Medulla oblongata (tissue), 1 donor: ENCODE results near the gene RRAD.

Source experiments
- DNase-seq: peaks from one replicate; pipeline ENCODE4 v3.0.0-alpha.2; 2015; ENCODE audit errors: extremely low spot score

The RRAD gene

GRCh38 chr16:66917741-66918140 lies 7.6 kb downstream of the RRAD start:
- no peak for DNase-seq

GRCh38 chr16:66916518-66916917 lies 8.8 kb downstream of the RRAD start:
- DNase-seq, result no peak

GRCh38 chr16:66915041-66915440 lies 10.3 kb downstream of the RRAD start:
- DNase-seq, result no peak

GRCh38 chr16:66914541-66914940 lies 10.8 kb downstream of the RRAD start:
- DNase-seq, result no peak

GRCh38 chr16:66913711-66914110 lies 11.6 kb downstream of the RRAD start:
- no peak for DNase-seq

- DNase-seq, result no peak
Observed at GRCh38 chr16:66913081-66913480, 12.3 kb downstream of the RRAD start.

GRCh38 chr16:66911801-66912200 lies 13.5 kb downstream of the RRAD start:
- no peak for DNase-seq

GRCh38 chr16:66911112-66911511 lies 14.2 kb downstream of the RRAD start:
- no peak for DNase-seq

GRCh38 chr16:66910175-66910940 lies 15.0 kb downstream of the RRAD start:
- DNase-seq, result no peak

GRCh38 chr16:66908762-66909559 lies 16.4 kb downstream of the RRAD start:
- DNase-seq, result no peak

- DNase-seq, result no peak
Observed at GRCh38 chr16:66908116-66908515, 17.2 kb downstream of the RRAD start.

- DNase-seq, result no peak
Observed at GRCh38 chr16:66906916-66907836, 18.2 kb downstream of the RRAD start.

GRCh38 chr16:66905633-66906539 lies 19.4 kb downstream of the RRAD start:
- no peak for DNase-seq

GRCh38 chr16:66904846-66905632 lies 20.3 kb downstream of the RRAD start:
- DNase-seq, result no peak

GRCh38 chr16:66904428-66904845 lies 20.9 kb downstream of the RRAD start:
- no peak for DNase-seq

GRCh38 chr16:66903544-66904427 lies 21.5 kb downstream of the RRAD start:
- no peak for DNase-seq

GRCh38 chr16:66902648-66903543 lies 22.4 kb downstream of the RRAD start:
- DNase-seq, result no peak

- no peak for DNase-seq
Observed at GRCh38 chr16:66901626-66902025, 23.7 kb downstream of the RRAD start.
